ENCODE results near the gene RIPPLY2. TPM values are rescaled to one million over a fixed set of nuclear protein-coding genes. Genes with fewer than 3 reads are reported as not detected.
"Not testable (repeated sequence)": the region's sequence is repeated elsewhere in the genome, so short reads cannot be mapped to it uniquely, and the experiment has no call there.

Gene RIPPLY2
- total RNA-seq, 1 donor: not detected

- H3K4me3 ChIP-seq (ENCODE audit: low read depth, low read length): no peak overlapping the region
- DNase-seq (ENCODE audit: low read depth): no peak
- TF ChIP-seq CTCF (IDR thresholded peaks at IDR 0.05; ENCODE audit: insufficient read depth, low read depth, low read length): no peak
Observed at GRCh38 chr6:83893024-83893423, 39.9 kb downstream of the RIPPLY2 start.

- H3K4me3 ChIP-seq (ENCODE audit: low read depth, low read length): not testable (repeated sequence)
Observed at GRCh38 chr6:83897094-83897493, 43.9 kb downstream of the RIPPLY2 start.

GRCh38 chr6:83901624-83902023, 48.5 kb downstream of the RIPPLY2 start:
- DNase-seq (ENCODE audit: low read depth): no peak
- no peak for TF ChIP-seq CTCF (IDR thresholded peaks at IDR 0.05; ENCODE audit: insufficient read depth, low read depth, low read length)
- no peak overlapping the region for H3K4me3 ChIP-seq (ENCODE audit: low read depth, low read length)

More at GRCh38 chr6:83897094-83897493, 43.9 kb downstream of the RIPPLY2 start:
- not testable (repeated sequence) for DNase-seq (ENCODE audit: low read depth)

GRCh38 chr6:83904395-83904794, 51.2 kb downstream of the RIPPLY2 start:
- DNase-seq (ENCODE audit: low read depth): no peak

GRCh38 chr6:83905648-83906047, 52.5 kb downstream of the RIPPLY2 start:
- H3K4me3 ChIP-seq (ENCODE audit: low read depth, low read length): no peak overlapping the region
- no peak for DNase-seq (ENCODE audit: low read depth)
- TF ChIP-seq CTCF (IDR thresholded peaks at IDR 0.05; ENCODE audit: insufficient read depth, low read depth, low read length): no peak

More at GRCh38 chr6:83904395-83904794, 51.2 kb downstream of the RIPPLY2 start:
- no peak overlapping the region for H3K4me3 ChIP-seq (ENCODE audit: low read depth, low read length)
- no peak for TF ChIP-seq CTCF (IDR thresholded peaks at IDR 0.05; ENCODE audit: insufficient read depth, low read depth, low read length)

Other genes with a start within 250 kb of the RIPPLY2 start
- gene SNAP91, start 144.3 kb upstream of the RIPPLY2 start, total RNA-seq: under 0.01 TPM in 1 of 2 replicates, not detected in the other
- gene CYB5R4, start 6.3 kb downstream of the RIPPLY2 start, total RNA-seq: 4.8 and 9.9 TPM in 2 replicates
- gene MRAP2, start 180.4 kb downstream of the RIPPLY2 start, total RNA-seq: not detected in 2 replicates

Data from fibroblast of villous mesenchyme (primary cell).